Tongue (tissue), 2 donors: ENCODE data around the gene RNU1-2. TPM values are rescaled to one million over a fixed set of nuclear protein-coding genes. Genes with fewer than 3 reads are reported as not detected.
"Not testable (repeated sequence)": the region's sequence is repeated elsewhere in the genome, so short reads cannot be mapped to it uniquely, and the experiment has no call there.

Experiments used
- DNase-seq: peaks from one replicate; pipeline ENCODE4 v3.0.0-alpha.2; 2015
- total RNA-seq: library from RNA; depleted of rRNA; stranded (reverse); fragments of >200 nt; gene quantifications from one replicate; pipeline ENCODE4 v1.2.3, GENCODE V29; 2014

Gene RNU1-2
- total RNA-seq, 1 donor from 2014 or later: under 0.01 TPM

DNA sequence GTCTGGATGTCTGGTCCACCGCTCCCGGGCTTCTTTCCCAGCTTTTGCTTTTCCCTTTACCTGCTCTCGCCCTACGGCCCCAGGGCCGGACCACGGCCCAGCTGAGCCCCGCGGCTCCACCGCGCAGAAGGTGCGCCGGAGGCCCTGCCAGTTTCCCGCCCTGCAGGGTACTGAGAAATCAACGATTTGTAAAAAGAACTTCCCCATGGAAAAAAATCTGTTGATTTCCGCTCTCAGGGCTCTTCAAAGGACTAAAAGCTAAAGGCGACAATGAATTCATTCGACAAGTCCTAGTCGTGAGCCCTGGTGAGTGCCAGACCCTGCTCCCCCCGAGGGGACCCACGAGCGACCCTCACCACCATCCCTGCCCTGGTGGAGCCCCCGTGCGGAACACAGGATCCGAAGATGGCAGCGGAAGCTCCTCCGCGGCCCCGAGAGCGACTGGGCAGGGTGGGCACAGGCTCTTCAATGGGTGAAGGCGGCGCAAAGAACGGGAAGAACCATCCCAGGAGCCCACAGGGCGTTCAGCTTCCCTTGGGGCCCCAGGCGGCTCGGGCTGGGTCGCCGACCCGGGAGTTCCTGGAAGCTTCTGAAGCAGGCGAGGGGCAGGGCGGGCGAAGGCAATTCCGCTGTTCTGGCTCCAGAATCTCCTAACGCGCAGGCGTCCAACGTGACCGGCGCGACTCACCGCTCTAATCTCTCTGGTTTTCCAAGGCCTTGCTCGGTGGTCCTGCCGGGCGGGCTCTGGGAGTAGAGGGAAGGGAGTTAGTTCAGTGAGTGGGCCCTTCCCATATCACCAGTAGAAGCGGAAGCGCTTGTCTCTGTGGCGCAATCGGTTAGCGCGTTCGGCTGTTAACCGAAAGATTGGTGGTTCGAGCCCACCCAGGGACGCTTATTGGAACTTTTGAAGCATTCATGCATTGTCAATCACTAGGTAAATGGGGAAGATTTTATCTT is 6.6 kb upstream of the RNU1-2 start:
- peak; percentile 93 for DNase-seq

DNA sequence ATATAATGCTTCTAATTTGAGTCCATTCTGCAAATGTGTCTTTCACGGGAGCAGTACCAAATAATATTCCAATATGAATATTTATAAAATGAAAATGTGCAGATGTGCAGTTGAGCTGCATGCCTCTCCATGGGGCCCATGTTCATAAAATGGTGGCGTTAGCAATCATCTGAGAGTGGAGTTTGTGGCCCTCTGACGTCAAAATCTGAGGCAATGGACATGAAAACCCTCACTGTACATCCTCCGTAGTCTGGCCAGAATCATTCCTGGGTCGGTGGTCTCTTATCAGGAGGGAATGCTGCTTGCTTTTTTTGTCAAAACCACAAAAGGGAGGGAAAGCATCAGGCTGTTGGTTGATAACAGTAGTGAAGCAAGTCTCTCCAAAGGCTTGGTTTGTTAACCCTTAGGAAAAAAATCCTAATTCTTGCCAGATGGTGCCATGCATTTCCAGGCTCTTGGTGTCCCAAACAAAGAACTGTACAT is 5.2 kb upstream of the RNU1-2 start:
- DNase-seq: not testable (repeated sequence)

DNA sequence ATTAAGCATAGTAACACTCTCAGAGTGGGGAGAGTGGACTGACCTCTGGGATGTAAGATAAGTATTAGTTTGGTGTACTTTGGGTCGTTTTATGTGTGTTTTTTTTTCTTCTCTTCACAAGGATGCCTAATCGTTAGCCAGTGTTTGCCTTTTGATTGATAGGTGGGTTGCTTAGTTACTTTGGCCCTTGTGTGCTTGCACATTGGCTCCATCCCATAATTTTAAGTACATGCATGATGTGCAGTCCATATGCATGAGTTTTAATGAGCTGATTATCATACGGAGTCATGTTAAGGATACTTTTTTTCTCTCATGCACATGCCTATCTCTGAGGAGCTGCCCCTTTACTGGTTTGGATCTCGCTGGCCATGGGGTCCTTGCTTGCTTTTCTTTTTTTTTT is 4.7 kb upstream of the RNU1-2 start:
- DNase-seq: not testable (repeated sequence)

DNA sequence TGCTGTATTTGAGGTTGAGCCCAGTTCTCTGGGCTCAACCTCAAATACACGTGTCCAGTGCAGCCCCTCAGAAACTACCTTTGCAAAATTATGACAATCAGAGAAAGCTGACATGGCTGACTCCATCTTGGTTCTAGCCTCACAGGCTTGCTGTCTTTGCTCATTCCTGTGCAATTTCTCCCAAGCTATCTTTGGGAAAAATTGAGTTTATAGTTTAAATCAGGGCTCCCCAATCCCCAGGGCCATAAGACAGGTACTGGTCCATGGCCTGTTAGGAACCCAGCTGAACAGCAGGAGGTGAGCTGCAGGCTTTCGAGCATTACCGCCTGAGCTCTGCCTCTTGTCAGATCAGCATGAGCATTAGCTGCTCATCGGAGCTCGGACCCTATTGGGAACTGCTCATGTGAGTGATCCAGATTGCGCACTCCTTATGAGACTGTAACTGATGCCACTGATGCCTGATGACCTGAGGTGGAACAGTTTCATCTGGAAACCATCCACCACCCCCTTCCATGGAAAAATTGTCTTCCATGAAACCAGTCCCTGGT is 2.7 kb upstream of the RNU1-2 start:
- DNase-seq: not testable (repeated sequence)

DNA sequence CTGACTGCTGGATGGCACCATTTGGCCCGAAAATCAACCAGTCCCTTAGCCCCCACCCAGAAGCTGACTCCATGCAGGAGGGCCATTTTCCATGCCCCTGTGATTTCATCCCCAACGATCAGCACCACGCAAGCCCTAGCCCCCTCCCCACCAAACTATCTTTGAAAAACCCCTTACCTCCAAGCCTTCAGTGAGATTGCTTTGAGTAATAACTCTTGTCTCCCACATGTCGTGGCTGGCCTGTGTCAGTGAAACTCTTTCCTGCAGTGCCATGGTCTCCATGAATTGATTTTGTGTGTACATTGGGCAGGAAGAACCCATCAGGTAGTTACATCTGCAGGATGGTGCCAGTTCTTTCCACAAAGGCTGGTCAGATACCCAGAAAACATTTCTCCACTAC is 2.0 kb upstream of the RNU1-2 start:
- DNase-seq: not testable (repeated sequence)

DNA sequence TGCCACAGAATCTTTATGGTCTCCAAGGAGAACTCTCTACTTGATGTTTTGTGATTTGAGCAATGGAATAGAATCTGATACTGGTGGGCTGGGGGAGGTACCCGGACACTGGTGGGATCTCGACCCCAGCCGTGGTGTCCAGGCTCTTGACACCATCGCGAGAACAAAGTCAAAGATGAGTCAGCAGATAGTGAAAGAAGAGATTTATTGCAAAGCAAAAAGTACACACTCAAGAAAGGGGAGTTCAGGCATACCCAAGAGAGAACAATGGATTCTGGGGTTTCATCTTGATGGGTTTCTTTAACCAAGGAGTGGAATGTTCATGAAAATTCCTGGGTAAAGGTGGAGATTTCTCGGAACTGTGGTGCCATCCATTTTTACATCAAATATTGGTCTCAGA is 1.4 kb upstream of the RNU1-2 start:
- not testable (repeated sequence) for DNase-seq

DNA sequence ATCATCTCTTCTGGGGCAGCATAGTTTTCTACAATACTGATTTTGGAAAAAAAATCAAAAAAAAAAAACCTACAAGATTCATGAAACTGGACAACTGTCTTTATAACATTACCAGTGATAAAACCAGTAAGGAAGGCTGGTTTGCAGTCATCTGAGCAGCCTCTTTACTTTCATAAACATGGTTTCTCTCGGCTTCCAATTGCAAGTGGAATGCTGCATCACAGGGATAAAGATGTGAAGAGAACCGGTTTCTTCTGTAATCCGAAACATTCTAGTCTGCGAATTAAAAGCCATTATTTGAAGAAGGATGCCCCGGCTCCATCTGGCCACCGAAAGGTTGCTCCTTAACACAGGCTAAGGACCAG is 565 bp upstream of the RNU1-2 start:
- DNase-seq: not testable (repeated sequence)

DNA sequence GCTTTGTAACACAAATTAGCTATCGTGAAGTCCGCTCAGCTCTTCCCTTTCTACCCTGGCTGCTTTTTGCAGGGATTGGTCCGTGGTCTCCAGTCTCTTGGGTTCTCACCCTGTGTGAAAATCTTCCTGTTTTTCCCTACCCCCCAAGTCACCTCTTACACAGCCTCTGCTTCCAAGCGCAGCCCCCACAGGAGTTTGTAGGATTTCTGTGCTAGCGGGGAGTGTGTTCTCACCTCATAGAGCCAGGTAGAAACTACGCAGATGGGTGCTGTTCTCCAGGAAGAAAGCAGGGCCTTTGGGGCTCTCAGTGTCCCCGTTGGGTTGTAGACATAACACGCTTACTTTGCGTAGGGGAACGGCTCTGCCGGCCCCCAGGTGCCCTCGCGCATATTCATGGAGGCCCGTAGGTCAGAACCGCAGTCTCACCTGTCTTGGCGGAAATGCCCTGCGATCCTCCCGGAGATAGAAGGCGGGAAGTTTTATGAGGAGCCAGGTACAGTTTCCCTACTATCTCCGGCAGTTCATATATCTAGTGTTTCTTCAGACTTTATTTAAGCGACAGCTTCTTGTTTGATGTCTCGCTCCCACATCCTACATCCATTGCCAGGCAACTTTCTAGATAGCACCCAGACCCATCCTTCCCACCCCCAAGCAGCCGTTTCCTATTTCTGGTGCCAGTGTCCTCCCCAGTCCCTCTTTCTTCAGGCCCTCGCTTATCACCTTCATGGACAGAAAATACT is 706 bp downstream of the RNU1-2 start:
- peak; percentile 38 for DNase-seq

DNA sequence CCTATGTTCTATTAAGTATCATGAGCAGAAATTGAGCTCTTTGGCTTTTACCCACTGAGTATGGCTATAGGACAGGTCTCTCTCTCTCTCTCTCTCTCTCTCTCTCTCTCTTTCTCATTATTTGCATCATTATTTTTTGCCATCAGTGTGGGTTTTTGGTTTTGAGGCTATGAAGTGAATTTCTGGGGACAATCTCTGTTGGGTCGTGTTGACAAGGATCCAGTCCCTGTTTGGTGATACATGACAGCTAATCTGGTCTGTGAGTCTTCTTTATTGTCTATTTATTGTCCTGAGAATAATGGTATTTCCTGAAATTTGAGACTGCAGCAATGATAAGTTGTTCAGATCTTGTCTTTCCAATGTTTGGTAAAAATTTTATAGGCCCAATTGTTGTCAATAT is 1.9 kb downstream of the RNU1-2 start:
- not testable (repeated sequence) for DNase-seq

DNA sequence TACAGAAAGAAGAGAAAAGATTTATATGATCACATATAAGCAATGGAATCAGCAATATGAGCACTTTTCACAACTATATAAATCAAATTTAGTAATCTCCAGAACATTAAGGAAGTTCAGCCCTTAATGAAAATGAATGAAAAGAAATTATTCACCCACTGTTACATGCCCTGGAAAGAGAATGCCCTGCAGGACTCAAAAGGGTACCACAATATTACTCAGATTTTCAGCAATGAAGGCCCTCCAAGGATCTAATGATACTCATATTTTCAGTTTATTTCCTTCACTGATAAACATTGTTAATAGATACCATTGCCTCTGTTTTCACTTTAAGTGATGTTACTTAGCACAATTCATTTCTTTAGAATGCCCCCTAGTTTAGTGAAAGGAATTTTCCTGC is 2.5 kb downstream of the RNU1-2 start:
- DNase-seq: not testable (repeated sequence)

DNA sequence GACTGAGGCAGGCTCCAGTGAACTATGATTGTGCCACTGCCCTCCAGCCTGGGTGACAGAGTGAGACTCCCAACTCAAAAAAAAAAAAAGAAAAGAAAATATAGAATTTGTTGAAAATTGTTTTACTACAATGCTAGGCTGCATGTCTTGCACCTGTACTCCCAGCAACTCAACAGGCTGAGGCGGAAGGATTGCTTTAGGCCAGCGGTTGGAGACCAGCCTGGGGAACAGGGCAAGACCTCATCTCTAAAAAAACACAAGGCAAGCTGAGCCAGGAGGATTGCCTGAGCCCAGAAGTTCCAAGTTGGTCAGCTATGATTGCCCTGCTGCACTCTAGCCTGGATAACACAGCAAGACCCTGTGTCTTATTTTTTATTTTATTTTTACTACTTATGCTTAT is 3.2 kb downstream of the RNU1-2 start:
- not testable (repeated sequence) for DNase-seq

DNA sequence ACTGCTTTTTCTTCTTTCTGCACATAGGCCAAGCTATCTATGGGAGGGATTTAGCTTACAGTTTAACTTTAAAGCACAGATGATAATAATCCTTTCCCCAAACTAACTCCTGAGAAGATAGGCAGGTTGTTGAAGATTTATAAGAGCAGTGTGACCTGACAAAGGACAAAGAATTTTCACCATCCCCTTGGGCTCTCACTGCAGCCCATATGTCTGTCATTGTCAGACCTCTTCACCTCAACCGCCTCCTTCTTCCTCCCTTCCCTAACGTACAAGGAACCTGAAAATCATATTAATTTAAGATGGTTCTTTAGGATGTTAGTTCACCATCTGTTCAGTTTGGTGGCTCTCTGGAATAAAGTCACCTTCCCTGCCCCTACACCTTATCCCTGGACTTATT is 5.0 kb downstream of the RNU1-2 start:
- no peak for DNase-seq

DNA sequence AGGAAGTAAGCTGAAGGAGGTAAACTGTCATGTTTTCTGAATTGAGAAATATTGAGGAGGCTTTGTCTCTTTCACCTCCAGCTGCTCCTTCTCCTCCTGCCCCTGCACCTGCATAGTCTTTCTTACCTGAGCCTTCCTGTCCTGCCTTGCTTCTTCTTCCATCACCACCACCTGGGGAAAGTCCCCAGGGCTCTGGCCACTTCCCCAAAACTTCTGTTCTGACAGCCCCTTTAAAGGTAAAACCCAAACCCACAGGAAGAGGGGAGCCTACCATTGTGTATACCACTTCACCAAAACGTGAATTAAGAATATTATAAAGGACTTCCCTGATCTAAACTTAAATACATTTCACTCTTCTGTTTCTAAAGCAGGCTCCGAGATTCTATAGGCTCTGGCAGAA is 5.6 kb downstream of the RNU1-2 start:
- not testable (repeated sequence) for DNase-seq

DNA sequence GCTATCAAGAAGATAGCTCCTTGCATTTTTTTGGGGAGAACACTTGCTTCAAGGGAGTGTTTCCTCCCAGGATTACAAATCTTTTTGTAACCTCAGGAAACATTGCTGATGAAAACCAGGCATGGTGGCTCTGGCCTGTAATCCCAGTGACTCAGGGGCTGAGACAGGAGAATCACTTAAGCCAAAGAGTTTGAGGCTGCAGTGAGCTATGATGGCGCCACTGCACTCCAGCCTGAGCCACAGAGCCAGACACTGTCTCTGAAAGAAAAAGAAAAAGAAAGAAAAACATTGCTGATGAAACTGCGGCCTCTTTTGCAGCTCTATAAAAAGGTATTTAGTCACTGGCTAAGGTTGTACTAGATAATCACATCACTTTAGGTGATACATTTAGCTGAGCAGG is 7.3 kb downstream of the RNU1-2 start:
- no peak for DNase-seq

DNA sequence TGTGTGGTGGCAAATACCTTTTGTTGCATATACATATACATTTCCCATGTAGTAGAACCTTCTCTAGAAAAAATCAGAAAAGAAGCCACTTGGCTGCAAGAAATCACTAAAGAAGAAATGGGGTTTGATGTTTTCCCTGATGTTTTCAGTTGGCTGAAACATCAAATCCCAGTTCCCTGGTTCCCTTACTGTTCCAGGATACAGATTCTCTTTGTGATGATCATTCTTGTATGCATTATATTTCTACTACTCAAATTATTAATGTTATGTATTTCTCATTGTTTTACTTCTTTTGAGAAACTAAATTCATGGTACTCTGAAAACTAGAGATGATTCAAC is 7.6 kb downstream of the RNU1-2 start:
- no peak for DNase-seq

DNA sequence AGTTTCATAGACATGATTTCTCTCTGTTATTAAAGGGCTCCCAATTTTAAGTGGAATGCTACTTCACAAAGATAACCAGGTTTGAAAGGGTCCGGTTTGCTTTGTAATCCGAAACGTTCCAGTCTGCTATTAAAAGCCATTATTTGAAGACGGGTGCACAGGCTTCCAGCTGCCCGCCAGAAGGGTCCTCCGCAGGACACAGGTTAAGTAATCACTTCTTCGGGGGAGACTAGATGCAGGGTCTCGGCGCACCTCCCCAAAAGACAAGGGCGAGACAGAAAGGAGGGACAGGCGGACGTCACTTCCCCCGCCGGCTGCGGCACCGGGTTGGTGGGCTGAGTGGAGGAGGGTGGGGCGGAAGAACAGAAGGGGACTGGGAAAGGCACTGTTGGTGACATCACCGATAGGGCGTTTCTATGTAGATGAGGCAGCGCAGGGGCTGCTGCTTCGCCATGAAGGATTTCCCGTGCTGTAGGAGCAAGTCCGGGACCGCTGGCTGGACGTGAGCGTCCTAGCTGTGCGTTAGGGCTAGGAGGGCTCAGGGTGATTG is 8.9 kb downstream of the RNU1-2 start:
- DNase-seq: peak; percentile 100

DNA sequence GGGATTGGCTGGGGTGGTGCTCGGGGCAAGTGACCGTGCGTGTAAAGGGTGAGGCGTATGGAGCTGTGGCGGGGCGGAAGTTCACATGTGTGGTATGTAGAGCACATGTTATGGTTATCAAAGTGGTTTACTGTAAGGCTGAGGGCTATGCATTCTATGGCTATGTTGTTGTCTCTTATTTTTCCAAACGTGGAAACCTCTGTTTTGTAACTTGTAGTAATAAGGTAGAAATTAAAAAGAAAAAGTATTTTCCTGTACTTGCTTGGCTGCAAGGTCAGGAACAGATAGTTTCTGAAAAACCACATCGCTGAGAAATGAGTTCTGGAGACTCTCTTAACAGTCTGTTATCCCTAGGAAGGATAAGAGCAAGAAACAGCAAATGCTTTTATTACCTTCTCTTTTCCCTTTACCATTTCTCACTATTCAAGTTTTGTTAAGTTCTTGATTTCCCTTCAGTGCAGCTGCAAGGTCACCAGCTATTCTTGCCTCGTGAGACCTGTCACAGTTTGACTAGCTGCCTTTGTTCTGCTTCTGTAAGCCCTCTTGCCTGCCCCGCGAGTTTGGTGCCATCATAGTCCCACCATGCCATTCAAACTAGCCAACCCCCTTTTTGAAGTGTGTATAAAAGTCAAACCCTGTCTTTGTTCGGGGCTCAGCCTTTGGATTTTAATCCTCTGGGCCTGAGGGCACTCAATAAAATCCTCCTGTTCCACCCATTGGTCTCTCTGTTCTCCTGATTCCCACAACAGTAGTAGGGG is 9.5 kb downstream of the RNU1-2 start:
- no peak for DNase-seq

DNA sequence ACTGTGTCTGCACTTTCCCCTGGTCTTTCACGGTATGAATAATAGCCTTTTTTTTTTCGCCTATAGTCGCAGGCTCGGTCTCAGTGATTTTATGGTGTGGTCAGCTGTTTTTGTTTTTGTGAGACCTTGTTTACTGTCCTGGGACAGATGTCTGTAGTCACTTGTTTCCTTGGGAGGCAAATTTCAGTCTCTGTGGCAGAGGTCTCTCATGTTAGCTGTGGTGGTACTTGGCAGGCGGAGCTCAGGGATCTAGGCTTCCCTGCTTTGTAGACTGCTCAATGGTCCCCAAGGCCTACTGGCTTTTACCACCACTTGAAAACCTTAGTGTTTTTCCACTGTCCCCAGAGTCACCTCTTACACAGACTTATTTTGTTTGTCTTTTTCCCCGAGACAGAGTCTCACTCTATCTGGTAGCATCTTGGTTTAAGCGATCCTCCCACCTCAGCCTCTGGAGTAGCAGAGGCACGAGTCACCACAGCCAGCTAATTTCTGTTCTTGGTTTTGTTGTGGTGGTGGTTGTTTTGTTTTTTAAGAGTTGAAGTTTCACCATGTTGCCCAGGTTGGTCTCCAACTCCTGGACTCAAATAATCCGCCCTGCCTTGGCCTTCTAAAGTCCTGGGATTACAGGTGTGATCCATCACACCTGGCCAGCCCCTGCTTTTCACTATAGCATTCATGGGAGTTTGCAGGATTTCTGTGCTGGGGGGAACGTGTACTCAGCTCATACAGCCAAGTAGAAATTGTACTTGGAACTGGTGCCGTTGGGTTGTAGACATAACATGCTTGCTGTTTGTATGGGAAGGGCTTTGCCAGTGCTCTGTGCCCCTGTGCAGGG is 10.3 kb downstream of the RNU1-2 start:
- no peak for DNase-seq

DNA sequence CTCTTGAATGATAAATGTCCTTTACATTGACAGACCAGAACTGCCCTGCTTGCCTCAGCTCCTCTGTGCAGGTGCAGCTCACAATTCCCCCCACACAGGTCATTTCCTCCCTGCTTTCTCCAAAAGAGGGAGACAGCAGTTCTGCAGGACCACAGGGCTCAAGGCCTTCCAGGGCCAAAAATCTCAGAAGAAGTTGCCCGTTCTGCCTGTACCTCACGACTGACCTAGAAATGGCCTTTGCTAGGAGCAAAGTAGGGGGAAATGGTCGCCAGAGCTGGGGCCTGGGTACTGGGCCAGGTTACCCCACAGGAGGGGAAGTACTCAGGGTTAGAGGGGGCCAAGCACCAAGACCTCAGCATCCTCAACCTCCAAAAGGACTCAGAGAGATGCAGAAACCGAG is 11.1 kb downstream of the RNU1-2 start:
- no peak for DNase-seq

DNA sequence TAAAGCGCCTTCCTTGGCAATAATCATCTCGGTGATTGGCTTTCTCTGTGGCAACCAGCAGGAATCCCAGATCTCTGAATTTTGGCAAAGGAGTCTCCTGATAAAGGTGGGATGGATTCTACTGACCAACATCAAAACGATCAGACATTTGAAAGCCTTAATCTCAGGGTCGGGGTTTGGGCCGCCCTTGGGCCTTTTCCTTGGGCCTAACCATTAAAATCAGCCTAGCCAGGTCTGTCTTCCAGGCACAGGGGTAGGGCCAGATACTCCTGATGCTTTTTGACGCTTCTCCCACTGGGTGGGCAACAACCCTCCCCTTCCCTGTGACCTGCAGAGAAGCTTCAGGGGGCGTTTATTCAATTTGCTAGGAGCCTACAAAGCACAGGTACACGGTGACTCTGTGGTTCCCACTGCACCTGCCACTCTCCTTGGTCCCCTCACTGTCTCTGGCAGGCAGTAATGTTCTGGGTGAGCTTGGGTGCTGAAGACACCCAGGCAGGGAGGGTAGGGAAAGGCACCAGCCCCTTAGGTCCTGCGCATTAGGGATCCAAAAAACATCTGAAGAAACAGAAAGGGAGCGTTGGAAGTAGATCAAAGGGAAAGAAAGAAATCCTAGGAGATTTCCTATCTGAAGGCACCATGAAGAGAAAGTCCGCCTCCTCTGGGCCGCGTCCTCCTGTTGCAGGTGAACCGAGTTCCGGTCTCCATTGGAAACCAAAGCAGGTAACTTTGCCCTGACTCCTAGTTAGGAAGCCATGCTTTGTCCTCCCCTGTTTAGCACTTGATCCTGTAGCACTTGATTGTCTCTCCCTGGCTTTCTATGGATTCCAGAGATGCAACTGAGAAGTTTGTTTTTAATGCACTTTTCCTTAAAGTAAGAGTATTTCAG is 12.3 kb downstream of the RNU1-2 start:
- no peak for DNase-seq
